Measurements from ENCODE around the gene ADGRB2.

Gene ADGRB2

GRCh38 chr1:31694964-31695313 lies 69.2 kb downstream of the ADGRB2 start:
- DNase-seq, result no peak

- DNase-seq, result no peak
These were observed 69.8 kb downstream of the ADGRB2 start for GRCh38 chr1:31694069-31694963.

DNA sequence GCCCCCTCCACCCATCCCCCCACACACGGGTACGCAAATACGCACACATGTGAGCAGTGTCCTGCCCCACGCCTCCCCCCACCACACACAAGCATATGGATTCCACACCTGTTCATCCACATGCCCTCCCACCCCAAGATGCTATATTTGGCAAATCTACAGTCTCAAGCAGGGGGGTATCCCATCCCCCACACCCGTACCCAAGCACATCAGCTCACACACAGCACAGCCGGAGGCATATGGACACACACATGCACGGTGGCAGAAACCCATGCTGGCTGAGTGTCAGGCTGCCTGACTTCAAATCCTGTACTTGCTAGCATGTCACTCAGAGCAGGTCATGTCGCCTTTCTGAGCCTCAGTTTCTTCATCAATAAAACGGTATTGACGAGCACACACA lies 70.9 kb downstream of the ADGRB2 start:
- no peak for DNase-seq

GRCh38 chr1:31691951-31692350 lies 72.2 kb downstream of the ADGRB2 start:
- no peak for DNase-seq

GRCh38 chr1:31691446-31691845 lies 72.7 kb downstream of the ADGRB2 start:
- no peak for DNase-seq

DNA sequence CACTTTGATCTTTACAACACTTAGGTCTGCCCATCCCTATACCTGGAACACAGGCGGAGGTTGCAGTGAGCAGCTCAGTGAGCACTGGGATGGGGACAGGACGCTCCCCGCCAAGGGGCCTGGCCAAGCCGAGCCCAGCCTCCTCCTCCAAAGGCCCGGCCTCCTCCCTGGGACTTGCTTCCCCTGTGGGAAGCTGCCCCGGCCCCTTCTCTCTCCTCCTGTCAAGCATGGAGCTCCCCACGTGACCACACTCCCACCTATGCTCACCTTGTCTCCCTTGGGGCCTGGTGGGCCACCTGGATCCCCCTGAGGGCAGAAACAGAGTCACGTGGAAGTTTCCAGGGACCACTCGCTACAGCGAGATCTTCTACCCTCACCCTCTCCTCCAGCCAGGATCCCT lies 73.2 kb downstream of the ADGRB2 start:
- DNase-seq, result no peak

DNA sequence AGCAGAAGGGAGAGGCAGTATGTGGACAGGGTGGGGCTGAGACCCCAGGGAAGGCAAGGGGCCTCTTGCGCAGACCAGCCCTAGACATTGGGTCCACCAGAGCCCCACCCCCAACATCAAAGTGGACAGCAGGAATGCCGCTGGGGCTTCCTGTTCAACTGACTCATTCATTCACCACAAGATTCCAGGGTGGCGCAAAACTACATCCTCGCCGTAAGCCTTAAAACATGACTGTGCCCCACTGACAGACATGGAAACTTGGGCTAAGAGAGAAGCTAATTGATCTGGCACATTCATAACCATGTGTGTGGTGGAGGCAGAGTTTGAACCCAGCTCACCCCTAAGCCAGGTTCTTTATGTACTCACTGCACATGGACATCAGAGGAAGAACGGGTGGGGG lies 74.3 kb downstream of the ADGRB2 start:
- no peak for DNase-seq

- DNase-seq, result no peak
These were observed 74.8 kb downstream of the ADGRB2 start for GRCh38 chr1:31689379-31689778.

DNA sequence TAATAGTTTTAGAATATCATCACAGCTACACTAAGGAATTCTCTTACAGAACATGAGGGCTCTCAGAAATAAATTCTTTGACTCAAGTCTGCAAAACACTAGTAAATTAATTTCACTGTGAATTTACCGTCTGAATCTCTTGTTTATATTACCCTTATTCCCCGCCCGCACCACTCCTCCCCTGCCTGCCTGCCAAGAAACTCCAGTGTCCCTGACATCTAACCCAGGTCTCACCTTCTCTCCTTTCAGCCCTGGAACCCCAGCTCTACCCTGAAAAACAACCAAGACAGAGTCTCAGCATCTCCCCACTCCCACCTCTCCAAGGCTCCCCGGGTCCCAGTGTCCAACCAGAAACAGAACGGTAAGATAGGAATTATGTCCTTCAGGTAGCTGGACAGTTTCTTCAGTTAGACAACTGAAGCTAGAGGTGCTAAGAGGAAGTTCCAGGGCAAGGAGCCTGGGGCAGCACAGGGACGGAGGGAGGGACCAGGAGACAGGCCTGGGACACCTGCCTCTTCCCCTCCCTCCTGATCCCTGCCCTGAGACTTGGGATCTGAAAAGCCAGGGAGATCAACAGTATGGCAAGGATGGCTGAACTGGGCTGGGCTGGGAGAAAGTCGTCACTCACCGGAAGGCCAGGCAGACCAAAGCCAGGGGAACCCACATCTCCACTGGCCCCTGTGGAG lies 75.8 kb downstream of the ADGRB2 start:
- no peak for DNase-seq

GRCh38 chr1:31687601-31688000 lies 76.5 kb downstream of the ADGRB2 start:
- DNase-seq, result no peak

DNA sequence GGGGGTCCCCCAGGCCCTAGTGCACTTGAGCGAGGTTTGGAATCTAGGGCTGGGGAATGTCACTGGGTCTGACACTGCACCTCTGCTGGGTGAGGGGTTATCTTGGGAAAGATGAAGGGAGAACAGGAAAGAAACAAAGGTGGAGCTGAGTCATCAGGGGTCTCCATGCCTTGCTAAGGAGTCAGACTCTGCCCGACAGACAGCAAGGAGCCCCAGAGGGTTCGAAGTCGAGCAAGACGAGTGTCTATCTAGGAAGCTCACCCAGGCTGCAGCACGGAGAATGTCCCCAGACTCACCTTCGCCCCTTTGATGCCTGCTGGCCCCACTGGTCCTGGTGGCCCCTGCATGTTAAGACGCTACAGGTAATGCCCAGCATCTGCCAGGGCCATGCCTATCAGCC lies 78.3 kb downstream of the ADGRB2 start:
- no peak for DNase-seq

GRCh38 chr1:31683997-31684396 lies 80.1 kb downstream of the ADGRB2 start:
- DNase-seq, result no peak

DNA sequence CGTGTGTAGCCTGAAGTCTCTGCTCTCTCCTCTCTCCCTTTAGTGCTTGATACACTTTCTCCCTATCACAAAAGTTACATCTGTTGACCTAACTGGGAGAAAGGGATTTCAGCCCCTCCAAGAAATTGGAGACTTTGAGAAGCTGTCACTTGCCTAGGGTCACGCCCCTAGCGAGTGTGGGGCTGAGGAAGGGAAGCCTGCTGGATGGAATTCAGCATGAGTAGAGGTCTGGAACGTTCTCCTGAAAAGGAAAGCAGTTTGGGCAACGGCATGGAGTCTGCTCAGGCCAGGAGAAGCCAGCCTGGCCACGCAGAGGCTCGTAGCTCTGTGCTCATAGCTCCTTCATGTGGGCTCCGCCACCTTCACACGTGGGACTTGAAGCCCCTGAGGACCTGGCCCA lies 82.7 kb downstream of the ADGRB2 start:
- no peak for DNase-seq

- no peak for DNase-seq
These were observed 84.4 kb downstream of the ADGRB2 start for GRCh38 chr1:31679676-31680230.

DNA sequence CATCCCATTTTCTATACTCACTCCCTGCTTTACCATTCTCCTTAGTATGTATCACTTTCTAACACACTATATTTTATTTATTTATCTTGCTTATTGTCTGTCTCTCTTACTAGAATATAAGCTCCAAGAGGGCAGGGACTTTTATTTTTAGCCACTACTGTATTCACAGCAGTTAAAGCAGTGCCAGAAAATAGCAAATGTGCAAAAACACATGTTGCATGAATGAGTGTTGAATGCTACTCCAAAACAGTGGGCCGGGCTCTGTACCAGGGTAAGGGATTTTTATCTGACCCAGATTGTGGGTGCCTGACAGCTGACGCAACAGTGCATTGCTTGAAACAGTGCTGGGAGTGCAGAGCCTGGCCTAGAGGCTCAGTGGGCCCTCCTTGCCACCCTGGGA lies 85.0 kb downstream of the ADGRB2 start:
- no peak for DNase-seq

GRCh38 chr1:31678681-31679080 lies 85.5 kb downstream of the ADGRB2 start:
- DNase-seq, result no peak

DNA sequence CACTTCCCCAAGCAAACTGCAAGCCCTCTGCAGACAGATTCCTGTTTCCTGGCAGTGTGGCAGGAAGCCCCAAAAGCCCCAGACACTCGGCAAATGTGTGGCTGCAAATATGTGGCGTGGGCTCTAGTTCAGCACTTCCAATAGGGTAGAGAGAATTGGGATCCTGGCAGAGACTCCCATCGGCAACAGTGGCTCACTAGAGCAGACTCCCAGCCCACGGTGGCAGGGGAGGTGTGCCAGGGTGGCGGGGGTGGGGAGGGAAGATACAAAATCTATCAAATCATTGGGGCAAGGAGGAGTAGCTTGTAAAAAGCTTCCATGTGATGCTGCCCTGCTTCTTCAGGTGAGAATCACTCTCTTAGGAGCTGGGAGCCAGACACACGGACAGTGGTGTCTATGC lies 86.2 kb downstream of the ADGRB2 start:
- no peak for DNase-seq

- no peak for DNase-seq
These were observed 86.7 kb downstream of the ADGRB2 start for GRCh38 chr1:31677401-31677800.
